Measurements from ENCODE around the gene DCTN4.

DCTN4 gene

DNA sequence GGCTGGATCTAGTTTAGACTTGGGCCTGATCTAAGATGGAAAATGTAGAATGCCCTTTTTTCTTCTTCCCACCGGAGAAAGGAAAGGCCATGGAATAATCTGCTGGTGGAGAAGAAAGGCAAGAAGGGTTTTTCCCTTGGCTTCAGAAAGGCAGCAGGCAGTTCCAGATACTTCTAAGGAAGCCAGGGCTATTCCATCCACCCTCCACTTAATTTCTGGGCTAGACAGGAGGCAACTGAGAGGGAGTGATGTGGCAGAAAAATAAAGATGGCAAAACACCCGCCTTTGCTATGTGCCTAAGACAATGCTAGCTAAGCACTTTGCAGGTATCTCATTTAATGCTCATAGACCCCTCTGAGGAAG is 87.9 kb downstream of the DCTN4 start:
- no peak for DNase-seq (ENCODE audit: low read depth in 2 of 2)

DNA sequence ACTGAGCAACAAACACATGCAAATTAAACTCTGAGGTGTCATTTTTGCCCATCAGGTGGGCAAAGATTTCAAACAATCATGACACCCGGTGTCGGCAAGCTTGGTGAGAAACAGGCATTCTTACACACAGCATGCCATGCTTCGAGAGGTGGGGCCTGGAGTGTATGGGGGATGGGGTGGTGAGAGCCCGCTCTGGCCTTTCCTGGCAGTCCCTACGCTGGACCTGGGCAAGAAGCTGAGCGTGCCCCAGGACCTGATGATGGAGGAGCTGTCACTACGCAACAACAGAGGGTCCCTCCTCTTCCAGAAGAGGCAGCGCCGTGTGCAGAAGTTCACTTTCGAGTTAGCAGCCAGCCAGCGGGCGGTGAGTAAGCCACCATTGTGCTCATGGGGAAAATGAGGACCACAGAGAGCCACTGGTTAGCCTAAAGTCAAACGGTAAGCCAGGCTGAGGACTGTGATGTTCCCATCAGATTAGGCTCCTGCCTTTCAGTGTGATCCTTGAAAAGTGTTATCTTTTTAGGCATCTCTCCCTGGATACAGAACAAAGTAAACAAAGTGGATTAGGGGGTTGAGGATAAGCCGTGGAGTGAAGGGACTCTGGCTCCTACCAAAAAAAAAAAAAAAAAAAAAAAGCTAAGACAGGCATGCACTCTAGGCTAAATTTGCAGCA is 88.4 kb downstream of the DCTN4 start:
- no peak for DNase-seq (ENCODE audit: low read depth in 2 of 2)

GRCh38 chr5:150665044-150665443 is 93.8 kb downstream of the DCTN4 start:
- DNase-seq (ENCODE audit: low read depth in 2 of 2): no peak

DNA sequence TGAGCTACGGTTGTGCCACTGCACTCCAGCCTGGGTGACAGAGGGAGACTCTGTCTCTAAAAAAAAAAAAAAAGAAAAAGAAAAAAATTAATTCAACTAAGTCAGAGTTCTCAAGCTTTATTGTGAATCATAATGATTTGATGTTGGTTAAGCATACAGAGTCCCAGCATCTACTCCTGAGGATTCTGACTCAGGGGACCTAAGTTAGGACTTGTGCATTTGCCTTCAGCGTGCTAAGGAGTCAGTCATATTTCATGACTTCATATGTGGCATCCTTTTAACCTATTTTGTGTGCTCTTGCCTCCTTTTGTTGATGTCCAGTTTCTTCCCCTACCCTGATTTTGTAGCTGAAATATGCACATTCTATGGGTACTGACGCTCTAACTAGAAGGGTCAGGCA is 94.9 kb downstream of the DCTN4 start:
- DNase-seq (ENCODE audit: low read depth in 2 of 2): no peak

DNA sequence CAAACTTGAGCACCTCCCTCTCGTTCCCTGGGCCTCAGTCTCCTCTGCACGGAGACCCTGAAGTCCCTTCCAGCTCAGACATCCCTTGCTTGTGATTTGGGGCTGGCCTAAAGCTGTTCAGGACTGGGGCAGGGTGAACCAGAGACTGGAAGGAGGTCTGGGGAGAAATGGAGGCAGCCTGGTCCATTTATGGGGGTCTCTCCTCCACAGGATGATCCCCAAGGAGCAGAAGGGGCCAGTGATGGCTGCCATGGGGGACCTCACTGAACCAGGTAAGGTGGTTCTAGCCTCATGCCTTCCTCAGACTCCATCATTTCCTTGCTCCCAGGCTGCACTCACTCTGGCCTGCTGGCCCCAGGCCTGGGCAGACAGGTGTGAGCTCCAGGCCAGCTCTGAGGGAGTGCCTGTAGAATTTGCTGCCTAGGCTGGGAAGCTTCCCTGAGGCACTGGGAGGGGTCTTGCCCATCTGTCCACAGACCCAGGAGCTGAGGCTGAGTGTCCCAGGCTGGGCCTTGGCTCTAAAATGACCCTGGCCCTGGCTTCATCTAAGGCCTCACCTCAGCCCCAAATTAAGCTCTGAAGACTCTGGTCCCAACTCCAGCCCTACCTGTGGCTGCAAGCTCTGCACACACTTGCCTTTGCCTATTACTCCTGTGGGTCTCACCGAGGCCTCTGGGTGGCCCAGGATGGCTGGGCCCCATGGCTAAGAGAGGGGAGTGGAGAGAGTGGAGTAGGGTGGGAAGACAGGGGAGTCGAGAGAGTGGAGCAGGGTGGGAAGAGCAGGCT is 95.9 kb downstream of the DCTN4 start:
- no peak for DNase-seq (ENCODE audit: low read depth in 2 of 2)

- no peak for DNase-seq (ENCODE audit: low read depth in 2 of 2)
Measured at GRCh38 chr5:150661821-150662596, 96.8 kb downstream of the DCTN4 start.

DNA sequence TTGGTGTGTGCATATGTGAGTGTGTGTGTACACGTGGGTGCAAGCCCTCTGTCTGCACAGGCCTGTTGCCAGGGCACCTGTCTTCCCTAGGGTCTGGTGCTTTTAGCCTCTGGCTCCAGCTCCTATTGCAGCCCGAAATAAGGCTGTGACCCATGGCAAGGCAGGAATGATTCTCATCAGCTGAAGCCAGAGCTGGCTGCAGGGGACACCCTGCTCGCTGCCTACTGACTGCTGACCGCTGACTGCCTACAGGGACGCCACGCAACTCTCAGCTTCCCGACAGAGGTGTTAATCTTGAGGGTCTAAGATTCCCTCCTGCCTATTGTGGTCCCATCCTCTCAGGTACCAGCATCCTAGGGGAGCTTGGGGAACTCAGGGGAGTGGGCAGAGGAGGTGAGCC is 97.7 kb downstream of the DCTN4 start, which contains the start of gene MYOZ3:
TSS of gene MYOZ3 (plus strand) at position 166 of the 400 bp plus-strand sequence. CDS start 1,691 bp downstream, outside the sequence.
- no peak for DNase-seq (ENCODE audit: low read depth in 2 of 2)

DNA sequence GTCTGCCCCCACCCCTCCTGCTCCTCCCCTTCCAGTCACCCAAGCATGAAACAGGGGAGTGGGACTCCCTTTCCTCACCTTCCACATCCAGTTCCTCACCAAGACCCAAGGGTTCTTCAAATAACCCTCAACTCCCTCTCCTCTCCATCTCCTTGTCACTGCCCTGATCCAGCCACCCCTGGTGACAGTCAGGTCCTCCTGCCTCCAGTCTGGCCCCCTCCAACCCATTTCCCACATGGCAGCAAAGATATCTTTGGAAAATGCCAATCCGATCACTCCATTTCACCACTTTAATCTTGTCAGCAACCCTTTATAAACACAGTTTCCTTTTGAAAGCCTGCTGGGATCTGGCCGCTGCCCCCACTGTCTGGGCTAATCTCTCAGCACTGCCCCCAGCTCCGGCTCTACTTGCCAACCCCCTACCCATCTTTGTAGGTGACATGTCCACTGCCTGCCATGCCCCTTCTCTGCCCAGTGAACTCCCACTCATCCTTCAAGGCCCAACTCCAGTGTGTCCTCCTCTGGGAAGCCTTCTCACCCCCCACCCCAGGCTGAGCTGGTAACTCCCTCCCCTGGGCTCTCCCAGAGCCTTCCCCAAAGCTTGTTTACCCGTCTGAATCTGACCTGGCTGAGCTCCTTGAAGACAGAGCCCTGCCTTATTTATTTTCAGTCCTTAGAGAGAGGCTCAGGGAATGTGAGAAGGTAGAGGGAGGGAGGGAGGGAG is 98.5 kb downstream of the DCTN4 start:
- no peak for DNase-seq (ENCODE audit: low read depth in 2 of 2)

DNA sequence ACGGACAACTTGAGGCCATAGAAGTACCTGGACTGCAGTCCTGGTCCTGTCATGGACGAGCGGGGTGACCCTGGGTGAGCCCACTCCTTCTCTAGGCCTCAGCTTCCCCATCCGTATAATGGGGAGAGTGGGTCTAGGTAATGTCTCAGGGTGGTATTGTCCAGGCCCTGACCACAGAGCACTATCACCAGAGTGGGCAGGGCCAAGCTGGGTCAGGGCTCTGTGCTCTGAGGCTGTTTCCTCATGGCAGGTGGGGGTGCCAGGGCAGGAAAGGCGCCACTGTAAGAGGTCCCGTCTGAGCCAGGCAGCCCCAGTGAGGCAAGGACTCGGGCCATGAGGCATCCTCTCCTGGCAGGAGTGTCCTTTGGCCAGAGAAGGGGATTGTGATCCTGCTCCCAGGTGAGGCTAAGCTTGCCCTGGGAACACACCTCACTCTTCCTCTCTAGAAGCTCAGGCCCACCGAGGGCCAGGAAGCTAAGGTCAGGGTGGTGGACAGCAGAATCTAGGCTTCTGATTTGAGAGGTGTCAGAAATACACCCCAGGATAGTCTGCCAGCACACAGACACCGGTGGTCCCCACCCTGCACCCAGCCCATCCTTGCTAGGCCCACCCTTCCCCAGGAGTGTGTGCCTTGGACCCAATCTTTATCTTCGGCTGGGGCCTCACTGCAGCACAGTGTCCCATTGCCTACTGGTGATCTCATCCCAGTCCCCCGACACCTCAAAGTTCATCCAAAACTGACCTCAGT is 99.3 kb downstream of the DCTN4 start:
- DNase-seq (ENCODE audit: low read depth in 2 of 2): no peak

GRCh38 chr5:150658699-150659265 is 100.0 kb downstream of the DCTN4 start:
- no peak for DNase-seq (ENCODE audit: low read depth in 2 of 2)

Data from stimulated activated CD4-positive, alpha-beta T cell treated with anti-CD3 and anti-CD28 coated beads, Interleukin-4, amount 100 ng/mL, for 48 hours (primary cell).